Astrocyte (in vitro differentiated cells and primary cell): Measurements from ENCODE around the gene MYL3. TPM values are rescaled to one million over a fixed set of nuclear protein-coding genes. Genes with fewer than 3 reads are reported as not detected.

Experiments used
- DNase-seq: peaks from one replicate; pipeline ENCODE4 v3.0.0-alpha.2; 2010; ENCODE audit warnings: low read depth
- FAIRE-seq: peaks from 2 replicates; lab custom pipeline; 2011; peaks lifted over from hg19 to GRCh38; lab: Jason Lieb, UNC
- H2AFZ ChIP-seq: 2 replicates; pipeline ENCODE4 v1.6.0; 2012; ENCODE audit warnings: low read depth, low read length, inconsistent platforms
- H3K27ac ChIP-seq: 2 replicates; pipeline ENCODE4 v1.5.1; 2011; ENCODE audit warnings: low read depth, low read length, inconsistent platforms
- H3K27me3 ChIP-seq: 2 replicates; pipeline ENCODE4 v1.6.0; 2011; ENCODE audit warnings: low read length, inconsistent platforms; ENCODE audit not compliant: insufficient read depth
- H3K36me3 ChIP-seq: 2 replicates; pipeline ENCODE4 v1.5.1; 2011; ENCODE audit warnings: low read length, inconsistent platforms; ENCODE audit not compliant: insufficient read depth
- H3K4me1 ChIP-seq: 2 replicates; pipeline ENCODE4 v1.5.1; 2011; ENCODE audit warnings: low read length, inconsistent platforms; ENCODE audit not compliant: insufficient read depth
- H3K4me2 ChIP-seq: 2 replicates; pipeline ENCODE4 v1.6.0; 2012; ENCODE audit warnings: low read length, inconsistent platforms
- H3K4me3 ChIP-seq: 2 replicates; pipeline ENCODE4 v1.5.1; 2011; ENCODE audit warnings: low read depth, mild to moderate bottlenecking, low read length, inconsistent platforms; ENCODE audit not compliant: insufficient read depth
- H3K79me2 ChIP-seq: 2 replicates; pipeline ENCODE4 v1.6.0; 2012; ENCODE audit warnings: mild to moderate bottlenecking, low read length, inconsistent platforms; ENCODE audit not compliant: insufficient read depth
- H3K9ac ChIP-seq: 2 replicates; pipeline ENCODE4 v1.6.0; 2012; ENCODE audit warnings: mild to moderate bottlenecking, low read length, inconsistent platforms
- H3K9me3 ChIP-seq: 2 replicates; pipeline ENCODE4 v1.5.1; 2012; ENCODE audit warnings: low read depth, mild to moderate bottlenecking, low read length, inconsistent platforms; ENCODE audit not compliant: insufficient read depth
- H4K20me1 ChIP-seq: 2 replicates; pipeline ENCODE4 v1.6.0; 2012; ENCODE audit warnings: low read length, inconsistent platforms; ENCODE audit not compliant: insufficient read depth
- H3K27ac Mint-ChIP-seq: one replicate; pipeline ENCODE4 v1.8.0; 2021; ENCODE audit warnings: mild to moderate bottlenecking, mixed read lengths; ENCODE audit not compliant: unreplicated experiment
- H3K27me3 Mint-ChIP-seq: one replicate; pipeline ENCODE4 v1.8.0; 2021; ENCODE audit warnings: low read depth, mixed read lengths; ENCODE audit not compliant: unreplicated experiment
- H3K36me3 Mint-ChIP-seq: one replicate; pipeline ENCODE4 v1.8.0; 2021; ENCODE audit warnings: low read depth, mixed read lengths; ENCODE audit not compliant: unreplicated experiment
- H3K4me1 Mint-ChIP-seq: one replicate; pipeline ENCODE4 v1.8.0; 2021; ENCODE audit warnings: low read depth, mixed read lengths; ENCODE audit not compliant: unreplicated experiment
- H3K4me3 Mint-ChIP-seq: one replicate; pipeline ENCODE4 v1.8.0; 2021; ENCODE audit warnings: mild to moderate bottlenecking, moderate library complexity, mixed read lengths; ENCODE audit not compliant: unreplicated experiment
- H3K9me3 Mint-ChIP-seq: one replicate; pipeline ENCODE4 v1.8.0; 2021; ENCODE audit warnings: mild to moderate bottlenecking, mixed read lengths; ENCODE audit not compliant: unreplicated experiment
- CTCF ChIP-seq: IDR thresholded peaks from 2 replicates; pipeline ENCODE4 v1.5.1; 2011; ENCODE audit warnings: low read depth, mild to moderate bottlenecking, inconsistent platforms, low read length, moderate library complexity; ENCODE audit not compliant: insufficient read depth
- EZH2 ChIP-seq: IDR thresholded peaks from 2 replicates; pipeline ENCODE4 v1.6.1; 2012; ENCODE audit warnings: mild to moderate bottlenecking, low read length, inconsistent platforms; ENCODE audit not compliant: insufficient read depth
- total RNA-seq: library from RNA; stranded (reverse); gene quantifications from 2 replicates; pipeline ENCODE4 v1.2.1, GENCODE V29; 2021

Gene MYL3
- total RNA-seq, 1 donor from 2014 or later = 0.89 TPM

- Histone ChIP-seq H3K4me1 (peaks cover 5% of the 10 kb centered on the region), H3K27me3 (no peaks in the 10 kb centered on the region), H3K4me3 (no peak overlapping the region), H3K27ac (no peak overlapping the region), H3K36me3 (no peaks in the 10 kb centered on the region), H3K9ac (no peak overlapping the region), H3K79me2 (no peaks in the 10 kb centered on the region), H2AFZ (no peak overlapping the region), H3K9me3 (no peaks in the 10 kb centered on the region), H3K4me2 (no peak overlapping the region), H4K20me1 (no peaks in the 10 kb centered on the region)
- Mint-ChIP-seq H3K36me3 (no peaks in the 10 kb centered on the region), H3K4me3 (no peak overlapping the region), H3K4me1 (no peaks in the 10 kb centered on the region), H3K9me3 (no peaks in the 10 kb centered on the region), H3K27ac (no peak overlapping the region), H3K27me3 (peaks cover 37% of the 10 kb centered on the region)
- TF ChIP-seq CTCF (no peak), EZH2 (no peak)
- no peak for FAIRE-seq
- DNase-seq = no peak
Measured at GRCh38 chr3:46902188-46902631, 39.0 kb upstream of the MYL3 start.

- H3K4me1 Mint-ChIP-seq = no peaks in the 10 kb centered on the region
- FAIRE-seq (no peak), DNase-seq (no peak)
- Histone ChIP-seq H3K27me3 (no peaks in the 10 kb centered on the region), H3K27ac (no peak overlapping the region), H4K20me1 (no peaks in the 10 kb centered on the region), H3K36me3 (no peaks in the 10 kb centered on the region), H3K4me3 (no peak overlapping the region), H3K4me1 (peaks cover 5% of the 10 kb centered on the region), H3K9ac (no peak overlapping the region), H3K4me2 (no peak overlapping the region), H2AFZ (no peak overlapping the region), H3K9me3 (no peaks in the 10 kb centered on the region), H3K79me2 (no peaks in the 10 kb centered on the region)
- H3K36me3 Mint-ChIP-seq = no peaks in the 10 kb centered on the region
- H3K27me3 Mint-ChIP-seq = peaks cover 40% of the 10 kb centered on the region
- TF ChIP-seq CTCF = no peak
- TF ChIP-seq EZH2 = no peak
- no peak overlapping the region for H3K4me3 Mint-ChIP-seq
- no peaks in the 10 kb centered on the region for H3K9me3 Mint-ChIP-seq
- H3K27ac Mint-ChIP-seq = no peak overlapping the region
Measured at GRCh38 chr3:46901591-46902187, 38.4 kb upstream of the MYL3 start.

GRCh38 chr3:46901061-46901460 is 37.8 kb upstream of the MYL3 start:
- Histone ChIP-seq H3K36me3 (no peaks in the 10 kb centered on the region), H3K4me3 (no peak overlapping the region), H3K4me1 (peaks cover 5% of the 10 kb centered on the region), H3K9me3 (no peaks in the 10 kb centered on the region), H3K9ac (no peak overlapping the region), H3K4me2 (no peak overlapping the region), H2AFZ (no peak overlapping the region), H4K20me1 (no peaks in the 10 kb centered on the region), H3K27me3 (no peaks in the 10 kb centered on the region), H3K79me2 (no peaks in the 10 kb centered on the region), H3K27ac (no peak overlapping the region)
- H3K36me3 Mint-ChIP-seq = no peaks in the 10 kb centered on the region
- H3K9me3 Mint-ChIP-seq = no peaks in the 10 kb centered on the region
- no peaks in the 10 kb centered on the region for H3K4me1 Mint-ChIP-seq
- peaks cover 44% of the 10 kb centered on the region for H3K27me3 Mint-ChIP-seq
- TF ChIP-seq CTCF (no peak), EZH2 (no peak)
- no peak overlapping the region for H3K27ac Mint-ChIP-seq
- FAIRE-seq (no peak), DNase-seq (no peak)
- H3K4me3 Mint-ChIP-seq = no peak overlapping the region
